A673 (cell line): Measurements from ENCODE around the gene MARK3. TPM values are rescaled to one million over a fixed set of nuclear protein-coding genes. Genes with fewer than 3 reads are reported as not detected.

Source experiments
- BruUV-seq: library from RNA; stranded (reverse); fragments of 400-500 nt; replicated peaks from 2 replicates; lab custom pipeline; 2021; lab: Mats Ljungman, UMichigan
- CTCF ChIA-PET: fragments of 300-600 bp; sonication (Branson Sonifier 250); formaldehyde crosslinking; loops from one replicate; lab custom pipeline; 2022; ENCODE audit warnings: antibody characterized with exemption; lab: Charles Lee
- POLR2A ChIA-PET: fragments of 300-600 bp; sonication (Branson Sonifier 250); formaldehyde crosslinking; loops from one replicate; lab custom pipeline; 2022; ENCODE audit warnings: antibody characterized with exemption; ENCODE audit not compliant: low non-redundant PET; lab: Charles Lee
- DNase-seq: peaks from one replicate; pipeline ENCODE4 v3.0.0-alpha.2; 2015; ENCODE audit warnings: low spot score
- H3K27ac ChIP-seq: fragments of 200-600 bp; sonication (generic); 2 replicates; pipeline ENCODE4 v1.5.1; 2016; ENCODE audit warnings: mixed run types, low read depth, mild to moderate bottlenecking, mixed read lengths, antibody characterized with exemption, low read length; ENCODE audit not compliant: poor library complexity, severe bottlenecking
- H3K27me3 ChIP-seq: fragments of 200-600 bp; sonication (generic); replicated peaks from 2 replicates; pipeline ENCODE4 v1.6.1; 2017; ENCODE audit warnings: mixed run types, low read depth, mild to moderate bottlenecking, mixed read lengths, antibody characterized with exemption, low read length; ENCODE audit not compliant: insufficient read depth, poor library complexity
- H3K36me3 ChIP-seq: fragments of 200-600 bp; sonication (generic); 2 replicates; pipeline ENCODE4 v1.6.1; 2016; ENCODE audit warnings: mixed run types, mild to moderate bottlenecking, mixed read lengths, antibody characterized with exemption, low read length; ENCODE audit not compliant: insufficient read depth, poor library complexity, severe bottlenecking
- H3K4me1 ChIP-seq: fragments of 200-600 bp; sonication (generic); 2 replicates; pipeline ENCODE4 v1.6.1; 2017; ENCODE audit warnings: mixed run types, mild to moderate bottlenecking, mixed read lengths, antibody characterized with exemption, low read length; ENCODE audit not compliant: insufficient read depth, poor library complexity, severe bottlenecking
- H3K4me3 ChIP-seq: fragments of 200-600 bp; sonication (generic); 2 replicates; pipeline ENCODE4 v1.5.1; 2016; ENCODE audit warnings: low read depth, mixed run types, mild to moderate bottlenecking, mixed read lengths, low read length; ENCODE audit not compliant: poor library complexity, severe bottlenecking
- H3K9me3 ChIP-seq: fragments of 200-600 bp; sonication (generic); 2 replicates; pipeline ENCODE4 v1.6.1; 2016; ENCODE audit warnings: mixed run types, low read depth, mild to moderate bottlenecking, mixed read lengths, antibody characterized with exemption, low read length; ENCODE audit not compliant: poor library complexity, severe bottlenecking
- CTCF ChIP-seq: fragments of 300-800, 200-600 bp; sonication (generic); conservative IDR thresholded peaks from 2 replicates; pipeline ENCODE4 v1.5.1; 2017; ENCODE audit warnings: low read depth, mild to moderate bottlenecking, antibody characterized with exemption, low read length, moderate library complexity, mixed read lengths
- EZH2 ChIP-seq: fragments of 200-600 bp; sonication (generic); IDR thresholded peaks from 2 replicates; pipeline ENCODE4 v1.6.1; 2017; ENCODE audit warnings: borderline replicate concordance, low read depth, mild to moderate bottlenecking, mixed read lengths, antibody characterized with exemption, low read length; ENCODE audit not compliant: poor library complexity, severe bottlenecking
- intact Hi-C: fragments of 100-400 bp; cut with micrococcal nuclease; formaldehyde crosslinking; loops from one replicate; pipeline ENCODE4 v1.10.0; 2022; ENCODE audit not compliant: unreplicated experiment
- total RNA-seq: library from RNA; stranded (reverse); gene quantifications from 2 replicates; pipeline ENCODE4 v1.2.3, GENCODE V29; 2021

MARK3 gene
- total RNA-seq, 1 experiment from 2014 or later: 94.4 TPM

GRCh38 chr14:103392572-103392971 lies 7.4 kb downstream of the MARK3 start:
- Histone ChIP-seq H3K27ac (peak overlapping the region; percentile 18), H3K4me3 (no peak overlapping the region), H3K9me3 (no peaks in the 10 kb centered on the region), H3K36me3 (no peaks in the 10 kb centered on the region), H3K27me3 (no peaks in the 10 kb centered on the region), H3K4me1 (peaks cover 26% of the 10 kb centered on the region)
- ChIA-PET POLR2A (no interaction called here), CTCF (no interaction called here)
- DNase-seq: no peak
- intact Hi-C loops: loop anchor here (5.0 kb wide), 2 partner anchors 35 to 65 kb away; no protein-coding TSS in a partner anchor
- no TSS peak for BruUV-seq
- TF ChIP-seq EZH2 (no peak), CTCF (no peak)

- Histone ChIP-seq H3K4me1 (peaks cover 30% of the 10 kb centered on the region), H3K9me3 (no peaks in the 10 kb centered on the region), H3K4me3 (no peak overlapping the region), H3K27me3 (no peaks in the 10 kb centered on the region), H3K27ac (peak overlapping the region; percentile 2), H3K36me3 (no peaks in the 10 kb centered on the region)
- TF ChIP-seq CTCF (no peak), EZH2 (no peak)
- CTCF ChIA-PET: no interaction called here
- DNase-seq: no peak
- intact Hi-C loops: loop anchor here (5.0 kb wide), 2 partner anchors 34 to 64 kb away; no protein-coding TSS in a partner anchor
- no TSS peak for BruUV-seq
- POLR2A ChIA-PET: no interaction called here
Measured at GRCh38 chr14:103393070-103393469, 7.9 kb downstream of the MARK3 start.

- Histone ChIP-seq H3K4me1 (peaks cover 39% of the 10 kb centered on the region), H3K9me3 (no peaks in the 10 kb centered on the region), H3K27me3 (no peaks in the 10 kb centered on the region), H3K27ac (peak overlapping the region; percentile 2), H3K36me3 (no peaks in the 10 kb centered on the region), H3K4me3 (no peak overlapping the region)
- intact Hi-C loops: loop anchor here (5.0 kb wide), 2 partner anchors 33 to 63 kb away; no protein-coding TSS in a partner anchor
- peak; percentile 56 for DNase-seq
- no peak for TF ChIP-seq EZH2
- peak; percentile 73 for TF ChIP-seq CTCF
- ChIA-PET CTCF (interaction anchor here (0.7 kb wide), 1 partner anchor 11 kb away, joined by 4 read pairs; no protein-coding TSS in a partner anchor), POLR2A (no interaction called here)
- no TSS peak for BruUV-seq
Measured at GRCh38 chr14:103393676-103394626, 8.7 kb downstream of the MARK3 start.
